HEK293 (cell line): ENCODE measurements around the gene ABCC9.

Experiments used
- CTCF ChIA-PET: fragments of 350-600 bp; formaldehyde crosslinking; extraction: SDS; loops from one replicate; lab custom pipeline; 2021; ENCODE audit warnings: antibody characterized with exemption; lab: Yijun Ruan, JAX
- POLR2A ChIA-PET: fragments of 300-600 bp; formaldehyde crosslinking; extraction: SDS; loops from one replicate; lab custom pipeline; 2020; ENCODE audit warnings: antibody characterized with exemption, inconsistent platforms; lab: Yijun Ruan, JAX
- H3K27ac ChIP-seq: fragments of 200-500 bp; sonication (Bioruptor generic); 2 replicates; pipeline ENCODE4 v1.5.1; 2014; ENCODE audit warnings: low read depth, low read length, control low read depth, inconsistent platforms; ENCODE audit errors: extremely low read depth
- H3K36me3 ChIP-seq, 2 experiments: fragments of 200-500 bp in 1 of 2; sonication (Bioruptor generic) in 1 of 2; 1 replicate in 1 of 2; 2 replicates in 1 of 2; pipeline ENCODE4 v1.5.1; 2014 to 2017; ENCODE audit warnings: inconsistent platforms in 2 of 2, low read length in 2 of 2; ENCODE audit not compliant: control insufficient read depth in 2 of 2, insufficient read depth in 1 of 2
- H3K4me1 ChIP-seq: fragments of 200-500 bp; sonication (Bioruptor generic); 2 replicates; pipeline ENCODE4 v1.5.1; 2014; ENCODE audit warnings: mild to moderate bottlenecking, low read length, inconsistent platforms; ENCODE audit not compliant: control insufficient read depth, insufficient read depth
- H3K4me3 ChIP-seq: 2 replicates; pipeline ENCODE4 v1.5.1; 2011; ENCODE audit warnings: low read depth, mild to moderate bottlenecking, control low read depth, low read length, moderate library complexity
- H3K9me3 ChIP-seq: fragments of 200-500 bp; sonication (Bioruptor generic); 2 replicates; pipeline ENCODE4 v1.5.1; 2014; ENCODE audit warnings: low read depth, low read length, inconsistent platforms; ENCODE audit not compliant: control insufficient read depth, insufficient read depth
- GFI1B ChIP-seq: fragments of 450-650 bp; formaldehyde crosslinking; IDR thresholded peaks from 2 replicates; pipeline ENCODE4 v1.5.1; 2016; ENCODE audit warnings: missing biosample characterization, missing genetic modification characterization
- GLIS1 ChIP-seq: fragments of 450-650 bp; formaldehyde crosslinking; IDR thresholded peaks from 2 replicates; pipeline ENCODE4 v1.5.1; 2016; ENCODE audit warnings: missing biosample characterization, missing genetic modification characterization
- GLIS2 ChIP-seq: fragments of 450-650 bp; formaldehyde crosslinking; IDR thresholded peaks from 2 replicates; pipeline ENCODE4 v1.5.1; 2016; ENCODE audit warnings: missing biosample characterization, missing genetic modification characterization
- KLF9 ChIP-seq: fragments of 450-650 bp; formaldehyde crosslinking; IDR thresholded peaks from 2 replicates; pipeline ENCODE4 v1.5.1; 2016; ENCODE audit warnings: missing biosample characterization, missing genetic modification characterization, low read depth
- OVOL3 ChIP-seq: fragments of 450-650 bp; formaldehyde crosslinking; IDR thresholded peaks from 2 replicates; pipeline ENCODE4 v1.5.1; 2016; ENCODE audit warnings: missing biosample characterization, missing genetic modification characterization
- SALL2 ChIP-seq: fragments of 450-650 bp; formaldehyde crosslinking; IDR thresholded peaks from 2 replicates; pipeline ENCODE4 v1.5.0; 2017; ENCODE audit warnings: missing biosample characterization, mild to moderate bottlenecking, missing genetic modification characterization, borderline replicate concordance
- SP7 ChIP-seq: fragments of 450-650 bp; formaldehyde crosslinking; IDR thresholded peaks from 2 replicates; pipeline ENCODE4 v1.5.1; 2016; ENCODE audit warnings: missing biosample characterization, missing genetic modification characterization
- YY2 ChIP-seq: fragments of 450-650 bp; formaldehyde crosslinking; IDR thresholded peaks from 2 replicates; pipeline ENCODE4 v1.5.1; 2016; ENCODE audit warnings: missing biosample characterization, missing genetic modification characterization
- ZBTB26 ChIP-seq: fragments of 450-650 bp; formaldehyde crosslinking; optimal IDR thresholded peaks from 2 replicates; pipeline ENCODE3; 2016; ENCODE audit warnings: missing biosample characterization, mild to moderate bottlenecking, missing genetic modification characterization
- ZFP69B ChIP-seq: fragments of 450-650 bp; formaldehyde crosslinking; IDR thresholded peaks from 2 replicates; pipeline ENCODE4 v1.5.1; 2016; ENCODE audit warnings: missing biosample characterization, missing genetic modification characterization
- ZIC2 ChIP-seq: fragments of 450-650 bp; formaldehyde crosslinking; IDR thresholded peaks from 2 replicates; pipeline ENCODE4 v1.5.1; 2016; ENCODE audit warnings: missing biosample characterization, missing genetic modification characterization
- ZNF133 ChIP-seq: fragments of 450-650 bp; formaldehyde crosslinking; IDR thresholded peaks from 2 replicates; pipeline ENCODE4 v1.5.1; 2016; ENCODE audit warnings: missing biosample characterization, missing genetic modification characterization
- ZNF214 ChIP-seq: fragments of 450-650 bp; formaldehyde crosslinking; IDR thresholded peaks from 2 replicates; pipeline ENCODE4 v1.5.1; 2017; ENCODE audit warnings: missing biosample characterization, mild to moderate bottlenecking, missing genetic modification characterization, borderline replicate concordance
- ZNF274 ChIP-seq, 2 experiments: fragments of 200-500 bp in 1 of 2; fragments of 450-650 bp in 1 of 2; sonication (Bioruptor generic) in 1 of 2; formaldehyde crosslinking in 1 of 2; IDR thresholded peaks; 2 replicates each; pipeline versions ENCODE4 v1.5.1 to v1.6.1; 2014 to 2016; ENCODE audit warnings: borderline replicate concordance in 1 of 2, inconsistent platforms in 1 of 2, low read length in 1 of 2, missing biosample characterization in 1 of 2, missing genetic modification characterization in 1 of 2
- ZNF335 ChIP-seq: fragments of 450-650 bp; formaldehyde crosslinking; conservative IDR thresholded peaks from 2 replicates; pipeline ENCODE4 v1.5.1; 2016; ENCODE audit warnings: missing biosample characterization, missing genetic modification characterization
- ZNF350 ChIP-seq: fragments of 450-650 bp; formaldehyde crosslinking; IDR thresholded peaks from 2 replicates; pipeline ENCODE4 v1.5.0; 2017; ENCODE audit warnings: missing biosample characterization, mild to moderate bottlenecking, missing genetic modification characterization
- ZNF610 ChIP-seq: fragments of 450-650 bp; formaldehyde crosslinking; IDR thresholded peaks from 2 replicates; pipeline ENCODE4 v1.5.1; 2016; ENCODE audit warnings: missing biosample characterization, missing genetic modification characterization, borderline replicate concordance
- TF ChIP-seq, protein P1 (sequence below): fragments of 450-650 bp; formaldehyde crosslinking; IDR thresholded peaks from 2 replicates; pipeline ENCODE4 v1.5.1; 2017; ENCODE audit warnings: missing biosample characterization, missing genetic modification characterization
- TF ChIP-seq, protein P2 (sequence below): fragments of 450-650 bp; formaldehyde crosslinking; IDR thresholded peaks from 2 replicates; pipeline ENCODE4 v1.5.1; 2017; ENCODE audit warnings: missing biosample characterization, missing genetic modification characterization

The ABCC9 gene

DNA sequence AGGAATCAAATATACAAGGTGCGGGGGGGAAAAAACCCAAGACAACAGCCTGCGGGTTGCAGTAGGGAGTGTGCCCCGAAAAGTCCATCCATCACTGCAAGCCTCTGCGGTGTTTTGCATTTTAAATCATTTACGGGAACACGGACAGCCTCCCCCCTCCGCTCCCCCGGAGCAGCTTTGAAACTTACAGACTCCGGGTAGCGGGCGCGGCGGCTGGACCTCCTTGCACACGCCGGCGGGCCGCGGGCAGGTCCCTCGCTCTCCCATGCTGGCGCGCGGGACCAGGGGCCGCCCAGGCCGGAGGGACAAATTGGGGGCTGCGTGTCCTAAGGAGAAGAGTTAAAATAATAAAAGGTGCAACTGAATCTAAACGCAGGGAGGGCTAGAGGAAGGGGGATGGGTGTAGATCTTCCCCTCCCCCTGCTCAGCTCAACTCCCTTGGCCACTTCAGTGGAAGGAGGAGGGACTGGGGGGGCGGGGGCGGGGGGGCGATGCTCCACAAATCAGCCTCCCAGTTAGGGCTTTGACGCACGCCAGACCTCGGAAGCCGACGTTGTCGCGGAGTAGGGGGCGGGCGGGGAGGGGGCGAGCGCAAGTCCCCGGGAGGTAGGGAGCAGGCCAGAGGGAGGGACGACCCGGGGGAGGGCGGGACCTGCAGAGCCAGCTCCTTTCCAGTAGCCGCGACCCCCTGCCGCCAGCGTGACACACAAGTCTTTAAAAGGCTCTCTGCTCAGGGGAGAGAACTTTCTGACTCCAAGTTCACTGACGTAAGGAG lies 166.7 kb downstream of the ABCC9 start, which contains the start of gene KCNJ8 (continued):
- TF ChIP-seq, protein P1, sequence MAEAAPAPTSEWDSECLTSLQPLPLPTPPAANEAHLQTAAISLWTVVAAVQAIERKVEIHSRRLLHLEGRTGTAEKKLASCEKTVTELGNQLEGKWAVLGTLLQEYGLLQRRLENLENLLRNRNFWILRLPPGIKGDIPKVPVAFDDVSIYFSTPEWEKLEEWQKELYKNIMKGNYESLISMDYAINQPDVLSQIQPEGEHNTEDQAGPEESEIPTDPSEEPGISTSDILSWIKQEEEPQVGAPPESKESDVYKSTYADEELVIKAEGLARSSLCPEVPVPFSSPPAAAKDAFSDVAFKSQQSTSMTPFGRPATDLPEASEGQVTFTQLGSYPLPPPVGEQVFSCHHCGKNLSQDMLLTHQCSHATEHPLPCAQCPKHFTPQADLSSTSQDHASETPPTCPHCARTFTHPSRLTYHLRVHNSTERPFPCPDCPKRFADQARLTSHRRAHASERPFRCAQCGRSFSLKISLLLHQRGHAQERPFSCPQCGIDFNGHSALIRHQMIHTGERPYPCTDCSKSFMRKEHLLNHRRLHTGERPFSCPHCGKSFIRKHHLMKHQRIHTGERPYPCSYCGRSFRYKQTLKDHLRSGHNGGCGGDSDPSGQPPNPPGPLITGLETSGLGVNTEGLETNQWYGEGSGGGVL (tag by site-specific recombination), result peak; percentile 70
- TF ChIP-seq ZNF610 (tag by site-specific recombination) (no peak), ZBTB26 (tag by site-specific recombination) (peak; percentile 72), ZIC2 (tag by site-specific recombination) (peak; percentile 56), SP7 (tag by site-specific recombination) (peak; percentile 63; the same call in 1 of the 2 replicates), YY2 (tag by site-specific recombination) (no peak), ZNF335 (tag by site-specific recombination) (peak; percentile 59), OVOL3 (no peak), GLIS1 (tag by site-specific recombination) (peak; percentile 89), GLIS2 (peak; percentile 69), KLF9 (tag by site-specific recombination) (peak; percentile 14; the same call in 1 of the 2 replicates)
- TF ChIP-seq, protein P2, sequence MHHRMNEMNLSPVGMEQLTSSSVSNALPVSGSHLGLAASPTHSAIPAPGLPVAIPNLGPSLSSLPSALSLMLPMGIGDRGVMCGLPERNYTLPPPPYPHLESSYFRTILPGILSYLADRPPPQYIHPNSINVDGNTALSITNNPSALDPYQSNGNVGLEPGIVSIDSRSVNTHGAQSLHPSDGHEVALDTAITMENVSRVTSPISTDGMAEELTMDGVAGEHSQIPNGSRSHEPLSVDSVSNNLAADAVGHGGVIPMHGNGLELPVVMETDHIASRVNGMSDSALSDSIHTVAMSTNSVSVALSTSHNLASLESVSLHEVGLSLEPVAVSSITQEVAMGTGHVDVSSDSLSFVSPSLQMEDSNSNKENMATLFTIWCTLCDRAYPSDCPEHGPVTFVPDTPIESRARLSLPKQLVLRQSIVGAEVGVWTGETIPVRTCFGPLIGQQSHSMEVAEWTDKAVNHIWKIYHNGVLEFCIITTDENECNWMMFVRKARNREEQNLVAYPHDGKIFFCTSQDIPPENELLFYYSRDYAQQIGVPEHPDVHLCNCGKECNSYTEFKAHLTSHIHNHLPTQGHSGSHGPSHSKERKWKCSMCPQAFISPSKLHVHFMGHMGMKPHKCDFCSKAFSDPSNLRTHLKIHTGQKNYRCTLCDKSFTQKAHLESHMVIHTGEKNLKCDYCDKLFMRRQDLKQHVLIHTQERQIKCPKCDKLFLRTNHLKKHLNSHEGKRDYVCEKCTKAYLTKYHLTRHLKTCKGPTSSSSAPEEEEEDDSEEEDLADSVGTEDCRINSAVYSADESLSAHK (tag by site-specific recombination), result 0 out of 2 replicates have a peak, but pooled peaks have one; percentile 14

GRCh38 chr12:21773806-21774205 lies 167.4 kb downstream of the ABCC9 start:
- no peak overlapping the region for H3K4me3 ChIP-seq
- H3K27ac ChIP-seq, result no peak overlapping the region
- POLR2A ChIA-PET, result interaction anchor here (1.0 kb wide), 2 partner anchors 12 to 58 kb away, joined by 3 to 4 read pairs; no protein-coding TSS in a partner anchor
- H3K4me1 ChIP-seq, result peaks cover 5% of the 10 kb centered on the region
- no peaks in the 10 kb centered on the region for H3K9me3 ChIP-seq
- peaks cover 4 to 35% of the 10 kb centered on the region in 2 experiments; a peak in 2 of 3 replicates for H3K36me3 ChIP-seq
- no peak for TF ChIP-seq GFI1B
- no peak for TF ChIP-seq ZNF274 (IDR thresholded peaks at IDR 0.05; ENCODE audit: low read length)
- TF ChIP-seq ZNF274 (tag by site-specific recombination; IDR thresholded peaks at IDR 0.05; ENCODE audit: borderline replicate concordance), result no peak
- TF ChIP-seq SALL2 (tag by site-specific recombination), result no peak
- TF ChIP-seq, protein P1 (tag by site-specific recombination), result no peak
- no peak for TF ChIP-seq ZFP69B (tag by site-specific recombination)
- TF ChIP-seq ZNF214 (tag by site-specific recombination), result no peak
- TF ChIP-seq ZNF133 (tag by site-specific recombination), result no peak
- TF ChIP-seq ZNF350 (tag by site-specific recombination), result no peak
- CTCF ChIA-PET, result interaction anchor here (1.1 kb wide), 1 partner anchor 76 kb away, joined by 3 read pairs; no protein-coding TSS in a partner anchor
